ENCODE data around the gene VSIG10. TPM values are rescaled to one million over a fixed set of nuclear protein-coding genes. Genes with fewer than 3 reads are reported as not detected.

The VSIG10 gene
- total and polyA plus RNA-seq, 2 of the 13 experiments (the other 11 are each of a cell fraction or from before 2014, with no cell fraction given) = 25.6 to 42.5 TPM

- ChIA-PET POLR2A (interaction anchor here (1.0 to 2.1 kb wide), 6 partner anchors 11 to 72 kb away, joined by 3 to 11 read pairs (median 4); partner anchors contain the start of genes PEBP1 and VSIG10), CTCF (ENCODE audit: low intra/inter-chr PET ratio, low total read pairs) (no interaction called here)
- Histone ChIP-seq H4K20me1 (ENCODE audit: insufficient read depth, low read length) (no peaks in the 10 kb centered on the region), H3K27me3 (ENCODE audit: control insufficient read depth in 1 of 2, insufficient read depth in 2 of 2, low read length in 2 of 2) (no peaks in the 10 kb centered on the region; a peak in 1 of 5 replicates), H3K9me3 (ENCODE audit: low read length) (no peaks in the 10 kb centered on the region), H3K36me3 (replicated peaks in 1 of 2; ENCODE audit: control insufficient read depth in 1 of 2, insufficient read depth in 2 of 2, low read length in 2 of 2) (no peaks in the 10 kb centered on the region; a peak in 1 of 5 replicates), H2AFZ (ENCODE audit: low read length) (no peak overlapping the region), H3K9ac (ENCODE audit: insufficient read depth, low read depth, low read length) (peak overlapping the region; percentile 28), H3K4me3 (replicated peaks in 1 of 3; ENCODE audit: insufficient read depth in 1 of 3, low read depth in 2 of 3, low read length in 3 of 3) (peak overlapping the region in 2 of 3 experiments; percentile 22 to 29; a peak in 2 of 6 replicates), H3K4me1 (ENCODE audit: insufficient read depth, low read length) (peaks cover 42% of the 10 kb centered on the region), H3K27ac (ENCODE audit: extremely low read length, insufficient read depth, low read length) (peak overlapping the region; percentile 72), H3K79me2 (ENCODE audit: insufficient read depth, low read length) (peaks cover 17% of the 10 kb centered on the region), H3K4me2 (ENCODE audit: low read depth, low read length) (peak overlapping the region; percentile 88)
- FAIRE-seq (no peak), DNase-seq (ENCODE audit: low spot score) (peak; percentile 61), ATAC-seq (peak; percentile 66)
- no TSS peak for BruUV-seq (replicated peaks)
- in situ Hi-C loops (cut with HindIII; ENCODE audit: extremely low pct_ligation_motif_present, low pct_unique_long_range_greater_than_20kb) (no loop called here), intact Hi-C loops (cut with micrococcal nuclease; ENCODE audit: unreplicated experiment) (no loop called here)
- 5% methylated on average over 4 of the region's 4 CpGs for WGBS (ENCODE audit: low lambda C conversion rate)
- TF ChIP-seq PAXIP1 (CRISPR knock-in tag; conservative IDR thresholded peaks at IDR 0.05) (peak; percentile 83), ZKSCAN8 (CRISPR knock-in tag; IDR thresholded peaks at IDR 0.05; ENCODE audit: borderline replicate concordance) (0 out of 2 replicates have a peak, but pooled peaks have one; percentile 24), ZMYM4 (CRISPR knock-in tag; IDR thresholded peaks at IDR 0.05) (no peak), ZBTB8A (CRISPR knock-in tag; IDR thresholded peaks at IDR 0.05; ENCODE audit: borderline replicate concordance, low read depth) (no peak), ZNF326 (CRISPR knock-in tag; IDR thresholded peaks at IDR 0.05; ENCODE audit: borderline replicate concordance) (no peak), GFI1 (CRISPR knock-in tag; IDR thresholded peaks at IDR 0.05; ENCODE audit: borderline replicate concordance) (peak; percentile 56; the same call in 1 of the 2 replicates), ZNF12 (CRISPR knock-in tag; IDR thresholded peaks at IDR 0.05) (peak; percentile 90), FOXP4 (CRISPR knock-in tag; IDR thresholded peaks at IDR 0.05) (peak; percentile 48; the same call in 1 of the 2 replicates), YEATS2 (CRISPR knock-in tag; IDR thresholded peaks at IDR 0.05; ENCODE audit: borderline replicate concordance) (no peak), TFAP4 (IDR thresholded peaks at IDR 0.05; ENCODE audit: borderline replicate concordance, low read depth) (peak; percentile 83), ZNF280D (CRISPR knock-in tag; IDR thresholded peaks at IDR 0.05) (0 out of 2 replicates have a peak, but pooled peaks have one; percentile 4), MXD3 (CRISPR knock-in tag; IDR thresholded peaks at IDR 0.05) (no peak)
Measured at GRCh38 chr12:118063576-118064391, 40.0 kb downstream of the VSIG10 start.
